ENCODE results near the gene STK16. TPM values are rescaled to one million over a fixed set of nuclear protein-coding genes. Genes with fewer than 3 reads are reported as not detected.

STK16 gene
- total and polyA plus RNA-seq, 2 of the 13 experiments (the other 11 are each of a cell fraction or from before 2014, with no cell fraction given) = 28.0 to 50.9 TPM

- TF ChIP-seq ZNF280D (CRISPR knock-in tag; IDR thresholded peaks at IDR 0.05) (0 out of 2 replicates have a peak, but pooled peaks have one; percentile 19), CC2D1A (CRISPR knock-in tag; IDR thresholded peaks at IDR 0.05) (0 out of 2 replicates have a peak, but pooled peaks have one; percentile 23), FOSL1 (CRISPR knock-in tag; IDR thresholded peaks at IDR 0.05; ENCODE audit: borderline replicate concordance) (no peak), EHMT2 (IDR thresholded peaks at IDR 0.05; ENCODE audit: borderline replicate concordance, low read depth, low read length) (peak; percentile 74; the same call in 1 of the 2 replicates), ZNF777 (CRISPR knock-in tag; IDR thresholded peaks at IDR 0.05) (no peak; the same call in 1 of the 2 replicates), TFDP2 (CRISPR knock-in tag; IDR thresholded peaks at IDR 0.05) (peak; percentile 33; the same call in 1 of the 2 replicates), ZGPAT (CRISPR knock-in tag; IDR thresholded peaks at IDR 0.05) (peak; percentile 56), AFF4 (CRISPR knock-in tag; IDR thresholded peaks at IDR 0.05) (peak; percentile 24; the same call in 1 of the 2 replicates), TGIF2 (CRISPR knock-in tag; IDR thresholded peaks at IDR 0.05) (peak; percentile 75), FOXP4 (CRISPR knock-in tag; IDR thresholded peaks at IDR 0.05) (peak; percentile 76), PHF8 (CRISPR knock-in tag; IDR thresholded peaks at IDR 0.05) (peak; percentile 66), SNAI1 (CRISPR knock-in tag; IDR thresholded peaks at IDR 0.05; ENCODE audit: borderline replicate concordance) (0 out of 2 replicates have a peak, but pooled peaks have one; percentile 43), YEATS4 (CRISPR knock-in tag; IDR thresholded peaks at IDR 0.05; ENCODE audit: borderline replicate concordance) (no peak), ZNF337 (CRISPR knock-in tag; IDR thresholded peaks at IDR 0.05; ENCODE audit: borderline replicate concordance, low read depth) (peak; percentile 80), ZNF333 (CRISPR knock-in tag; IDR thresholded peaks at IDR 0.05; ENCODE audit: borderline replicate concordance) (no peak), ZNF224 (CRISPR knock-in tag; IDR thresholded peaks at IDR 0.05) (no peak)
These were observed 37.2 kb upstream of the STK16 start (continued) for GRCh38 chr2:219207884-219208740.
